K562 (cell line): ENCODE results near the gene ZFYVE28. TPM values are rescaled to one million over a fixed set of nuclear protein-coding genes. Genes with fewer than 3 reads are reported as not detected.
A peak's percentile ranks its signal among the peaks of the same experiment; 100 is the strongest.

ENCODE experiments used
- BRF1 ChIP-seq: IDR thresholded peaks from 3 replicates; pipeline ENCODE4 v1.6.1; 2011; ENCODE audit warnings: borderline replicate concordance, mild to moderate bottlenecking; ENCODE audit not compliant: insufficient read length; ENCODE audit errors: extremely low read depth
- FIP1L1 ChIP-seq: fragments of 200-400 bp; formaldehyde crosslinking; IDR thresholded peaks from 2 replicates; pipeline ENCODE4 v1.6.1; 2018; ENCODE audit warnings: mild to moderate bottlenecking, low read depth, low read length; ENCODE audit not compliant: poor library complexity, severe bottlenecking
- HOXB6 ChIP-seq: fragments of 250-450 bp; sonication (Bioruptor Pico); IDR thresholded peaks from 2 replicates; pipeline ENCODE4 v1.5.1; 2022; ENCODE audit warnings: mild to moderate bottlenecking, borderline replicate concordance
- KAT8 ChIP-seq: fragments of 450-650 bp; IDR thresholded peaks from 2 replicates; pipeline ENCODE4 v1.6.1; 2016; ENCODE audit warnings: low read depth, mild to moderate bottlenecking
- KDM5B ChIP-seq: fragments of 200-600 bp; sonication (generic); IDR thresholded peaks from 2 replicates; pipeline ENCODE4 v1.6.1; 2012; ENCODE audit warnings: low read depth, mild to moderate bottlenecking, moderate library complexity, low read length, control low read depth, inconsistent platforms; ENCODE audit not compliant: insufficient replicate concordance
- NFRKB ChIP-seq: fragments of 450-650 bp; IDR thresholded peaks from 2 replicates; pipeline ENCODE4 v1.6.1; 2016; ENCODE audit warnings: low read depth
- NR1H2 ChIP-seq: sonication (generic); formaldehyde crosslinking; IDR thresholded peaks from 2 replicates; pipeline ENCODE4 v1.4.0; 2020; ENCODE audit warnings: mild to moderate bottlenecking, missing genetic modification reagents
- SAFB2 ChIP-seq: fragments of 200-400 bp; formaldehyde crosslinking; IDR thresholded peaks from 2 replicates; pipeline ENCODE4 v1.6.1; 2018; ENCODE audit warnings: borderline replicate concordance, low read length, low read depth, moderate library complexity; ENCODE audit not compliant: severe bottlenecking
- ZNF280A ChIP-seq: fragments of 450-650 bp; IDR thresholded peaks from 2 replicates; pipeline ENCODE4 v1.6.1; 2018; ENCODE audit warnings: mild to moderate bottlenecking, low read depth; ENCODE audit not compliant: partially characterized antibody
- ZNF3 ChIP-seq: fragments of 250-450 bp; sonication (Bioruptor Pico); IDR thresholded peaks from 2 replicates; pipeline ENCODE4 v1.5.0; 2021; ENCODE audit warnings: mild to moderate bottlenecking, moderate library complexity
- ZNF384 ChIP-seq: IDR thresholded peaks from 2 replicates; pipeline ENCODE4 v1.6.1; 2012; ENCODE audit warnings: low read depth, low read length, improper control_type of control experiment
- ZNF79 ChIP-seq: fragments of 250-450 bp; sonication (Bioruptor Pico); IDR thresholded peaks from 2 replicates; pipeline ENCODE4 v1.4.0; 2020; ENCODE audit warnings: low read depth, mild to moderate bottlenecking, moderate library complexity
- polyA plus RNA-seq, 8 experiments: library from polyadenylated mRNA; depleted of rRNA in 4 of 8; stranded (reverse) in 5 of 8; unstranded in 3 of 8; fragments of >200 nt; fragmentation: Nextera tagmentation in 2 of 8; fragmentation: Illumina TruSeq in 1 of 8; extraction: Ambion mirVana in 2 of 8; extraction: Trizol in 1 of 8; gene quantifications; 2 replicates each; pipeline versions ENCODE4 v1.2.1 to v1.2.3, GENCODE V29; 2011 to 2014; ENCODE audit warnings: inconsistent platforms in 1 of 8, missing spikeins in 1 of 8
- total RNA-seq, 7 experiments: library from RNA; depleted of rRNA in 6 of 7; stranded (reverse); fragments of >200 nt in 6 of 7; fragmentation: Illumina TruSeq in 2 of 7; extraction: Trizol in 2 of 7; gene quantifications; 2 replicates each; pipeline versions ENCODE4 v1.2.1 to v1.2.3, GENCODE V29; 2011 to 2021; ENCODE audit warnings: low replicate concordance in 1 of 7
- TF ChIP-seq, protein P1 (sequence below): sonication (generic); formaldehyde crosslinking; IDR thresholded peaks from 2 replicates; pipeline ENCODE4 v1.8.0; 2023; ENCODE audit warnings: missing genetic modification reagents, mild to moderate bottlenecking, borderline replicate concordance
- TF ChIP-seq, protein P2 (sequence below): fragments of 150-350 bp; IDR thresholded peaks from 2 replicates; pipeline ENCODE4 v1.6.1; 2014; ENCODE audit warnings: low read depth, mild to moderate bottlenecking, low read length, borderline replicate concordance

ZFYVE28 gene
- total and polyA plus RNA-seq, 9 of the 15 experiments (the other 6 are each of a cell fraction or from before 2014, with no cell fraction given): 1.3 to 24.8 (median 8.9) TPM

DNA sequence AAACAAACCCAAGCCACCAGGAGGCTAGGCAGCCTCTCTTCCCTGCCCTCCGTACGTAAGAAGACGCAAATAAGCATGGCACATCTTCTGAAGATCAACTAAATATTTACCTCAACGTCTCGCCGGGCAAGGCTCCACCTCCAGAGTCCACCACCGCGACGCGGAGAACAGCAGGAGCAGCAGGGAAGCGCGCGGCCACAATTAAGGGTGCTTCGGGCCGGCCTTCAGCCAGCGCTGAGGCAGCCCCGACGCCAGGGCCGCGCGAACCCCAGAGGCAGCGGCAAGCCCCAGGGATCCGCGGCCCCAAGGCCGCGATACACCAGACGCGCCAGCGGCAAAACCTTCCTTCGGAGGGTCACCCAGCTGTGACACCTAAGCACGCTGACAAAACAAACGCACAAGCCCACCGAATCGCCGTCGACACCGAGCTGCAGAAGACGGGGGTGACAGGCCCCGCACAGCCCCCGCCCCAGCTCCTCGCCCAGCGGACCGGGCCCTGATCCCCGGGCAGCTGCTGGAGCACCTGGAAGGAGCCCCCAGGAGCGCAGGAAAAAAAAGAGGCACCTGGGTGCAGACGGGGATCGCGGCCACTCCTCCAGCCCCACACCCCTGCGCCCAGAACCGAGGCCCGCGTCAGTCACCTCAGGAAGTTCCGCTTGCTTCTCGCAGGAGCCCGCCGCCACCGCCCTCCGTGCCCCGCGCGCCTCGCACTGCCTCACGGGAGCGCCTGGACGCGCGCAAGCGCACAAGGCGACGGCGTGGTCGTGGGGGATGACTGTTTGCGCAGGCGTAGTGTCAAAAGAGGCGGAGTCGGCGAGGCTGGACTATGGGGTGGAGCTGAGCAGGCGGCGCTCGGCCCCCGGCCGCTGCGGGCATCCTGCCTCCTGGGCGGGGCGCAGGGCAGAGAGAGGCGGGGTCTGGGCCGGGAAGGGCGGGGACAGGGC is 176.8 kb downstream of the ZFYVE28 start, which contains the start of the genes HAUS3 and POLN (continued):
- TF ChIP-seq, protein P1, sequence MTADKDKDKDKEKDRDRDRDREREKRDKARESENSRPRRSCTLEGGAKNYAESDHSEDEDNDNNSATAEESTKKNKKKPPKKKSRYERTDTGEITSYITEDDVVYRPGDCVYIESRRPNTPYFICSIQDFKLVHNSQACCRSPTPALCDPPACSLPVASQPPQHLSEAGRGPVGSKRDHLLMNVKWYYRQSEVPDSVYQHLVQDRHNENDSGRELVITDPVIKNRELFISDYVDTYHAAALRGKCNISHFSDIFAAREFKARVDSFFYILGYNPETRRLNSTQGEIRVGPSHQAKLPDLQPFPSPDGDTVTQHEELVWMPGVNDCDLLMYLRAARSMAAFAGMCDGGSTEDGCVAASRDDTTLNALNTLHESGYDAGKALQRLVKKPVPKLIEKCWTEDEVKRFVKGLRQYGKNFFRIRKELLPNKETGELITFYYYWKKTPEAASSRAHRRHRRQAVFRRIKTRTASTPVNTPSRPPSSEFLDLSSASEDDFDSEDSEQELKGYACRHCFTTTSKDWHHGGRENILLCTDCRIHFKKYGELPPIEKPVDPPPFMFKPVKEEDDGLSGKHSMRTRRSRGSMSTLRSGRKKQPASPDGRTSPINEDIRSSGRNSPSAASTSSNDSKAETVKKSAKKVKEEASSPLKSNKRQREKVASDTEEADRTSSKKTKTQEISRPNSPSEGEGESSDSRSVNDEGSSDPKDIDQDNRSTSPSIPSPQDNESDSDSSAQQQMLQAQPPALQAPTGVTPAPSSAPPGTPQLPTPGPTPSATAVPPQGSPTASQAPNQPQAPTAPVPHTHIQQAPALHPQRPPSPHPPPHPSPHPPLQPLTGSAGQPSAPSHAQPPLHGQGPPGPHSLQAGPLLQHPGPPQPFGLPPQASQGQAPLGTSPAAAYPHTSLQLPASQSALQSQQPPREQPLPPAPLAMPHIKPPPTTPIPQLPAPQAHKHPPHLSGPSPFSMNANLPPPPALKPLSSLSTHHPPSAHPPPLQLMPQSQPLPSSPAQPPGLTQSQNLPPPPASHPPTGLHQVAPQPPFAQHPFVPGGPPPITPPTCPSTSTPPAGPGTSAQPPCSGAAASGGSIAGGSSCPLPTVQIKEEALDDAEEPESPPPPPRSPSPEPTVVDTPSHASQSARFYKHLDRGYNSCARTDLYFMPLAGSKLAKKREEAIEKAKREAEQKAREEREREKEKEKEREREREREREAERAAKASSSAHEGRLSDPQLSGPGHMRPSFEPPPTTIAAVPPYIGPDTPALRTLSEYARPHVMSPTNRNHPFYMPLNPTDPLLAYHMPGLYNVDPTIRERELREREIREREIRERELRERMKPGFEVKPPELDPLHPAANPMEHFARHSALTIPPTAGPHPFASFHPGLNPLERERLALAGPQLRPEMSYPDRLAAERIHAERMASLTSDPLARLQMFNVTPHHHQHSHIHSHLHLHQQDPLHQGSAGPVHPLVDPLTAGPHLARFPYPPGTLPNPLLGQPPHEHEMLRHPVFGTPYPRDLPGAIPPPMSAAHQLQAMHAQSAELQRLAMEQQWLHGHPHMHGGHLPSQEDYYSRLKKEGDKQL (CRISPR knock-in tag): 0 out of 2 replicates have a peak, but pooled peaks have one; percentile 70
- TF ChIP-seq, protein P2, sequence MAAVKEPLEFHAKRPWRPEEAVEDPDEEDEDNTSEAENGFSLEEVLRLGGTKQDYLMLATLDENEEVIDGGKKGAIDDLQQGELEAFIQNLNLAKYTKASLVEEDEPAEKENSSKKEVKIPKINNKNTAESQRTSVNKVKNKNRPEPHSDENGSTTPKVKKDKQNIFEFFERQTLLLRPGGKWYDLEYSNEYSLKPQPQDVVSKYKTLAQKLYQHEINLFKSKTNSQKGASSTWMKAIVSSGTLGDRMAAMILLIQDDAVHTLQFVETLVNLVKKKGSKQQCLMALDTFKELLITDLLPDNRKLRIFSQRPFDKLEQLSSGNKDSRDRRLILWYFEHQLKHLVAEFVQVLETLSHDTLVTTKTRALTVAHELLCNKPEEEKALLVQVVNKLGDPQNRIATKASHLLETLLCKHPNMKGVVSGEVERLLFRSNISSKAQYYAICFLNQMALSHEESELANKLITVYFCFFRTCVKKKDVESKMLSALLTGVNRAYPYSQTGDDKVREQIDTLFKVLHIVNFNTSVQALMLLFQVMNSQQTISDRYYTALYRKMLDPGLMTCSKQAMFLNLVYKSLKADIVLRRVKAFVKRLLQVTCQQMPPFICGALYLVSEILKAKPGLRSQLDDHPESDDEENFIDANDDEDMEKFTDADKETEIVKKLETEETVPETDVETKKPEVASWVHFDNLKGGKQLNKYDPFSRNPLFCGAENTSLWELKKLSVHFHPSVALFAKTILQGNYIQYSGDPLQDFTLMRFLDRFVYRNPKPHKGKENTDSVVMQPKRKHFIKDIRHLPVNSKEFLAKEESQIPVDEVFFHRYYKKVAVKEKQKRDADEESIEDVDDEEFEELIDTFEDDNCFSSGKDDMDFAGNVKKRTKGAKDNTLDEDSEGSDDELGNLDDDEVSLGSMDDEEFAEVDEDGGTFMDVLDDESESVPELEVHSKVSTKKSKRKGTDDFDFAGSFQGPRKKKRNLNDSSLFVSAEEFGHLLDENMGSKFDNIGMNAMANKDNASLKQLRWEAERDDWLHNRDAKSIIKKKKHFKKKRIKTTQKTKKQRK: no peak
- TF ChIP-seq FIP1L1 (peak; percentile 88), BRF1 (no peak), ZNF384 (no peak; the same call in 1 of the 2 replicates), ZNF79 (CRISPR knock-in tag) (no peak), KDM5B (peak; percentile 62), SAFB2 (no peak), ZNF3 (CRISPR knock-in tag) (no peak), KAT8 (no peak), NR1H2 (no peak), NFRKB (no peak), ZNF280A (no peak), HOXB6 (CRISPR knock-in tag) (no peak)
